ENCODE results near the gene RYR1.

GRCh38 chr19:38515896-38516295, 82.4 kb downstream of the RYR1 start:
- TF ChIP-seq CTCF (IDR thresholded peaks at IDR 0.05) (no peak), EZH2 (IDR thresholded peaks at IDR 0.05; ENCODE audit: borderline replicate concordance, insufficient read depth, low read depth, low read length, poor library complexity, severe bottlenecking) (no peak)

All from B cell (primary cell).